Type B pancreatic cell (in vitro differentiated cells): ENCODE data around the gene MARK1. TPM values are rescaled to one million over a fixed set of nuclear protein-coding genes. Genes with fewer than 3 reads are reported as not detected.

Experiments used
- DNase-seq: peaks from one replicate; pipeline ENCODE4 v3.0.0; 2021; ENCODE audit warnings: mixed read lengths; ENCODE audit not compliant: unreplicated experiment; ENCODE audit errors: extremely low spot score
- H3K27ac Mint-ChIP-seq: 2 replicates; pipeline ENCODE4 v1.8.0; 2021; ENCODE audit warnings: mild to moderate bottlenecking, mixed read lengths
- H3K27me3 Mint-ChIP-seq: 2 replicates; pipeline ENCODE4 v1.8.0; 2021; ENCODE audit warnings: mixed read lengths
- H3K36me3 Mint-ChIP-seq: 2 replicates; pipeline ENCODE4 v1.8.0; 2021; ENCODE audit warnings: mixed read lengths
- H3K4me1 Mint-ChIP-seq: one replicate; pipeline ENCODE4 v1.8.0; 2021; ENCODE audit warnings: mixed read lengths; ENCODE audit not compliant: unreplicated experiment
- H3K4me3 Mint-ChIP-seq: 2 replicates; pipeline ENCODE4 v1.8.0; 2021; ENCODE audit warnings: mild to moderate bottlenecking, mixed read lengths
- H3K9me3 Mint-ChIP-seq: 2 replicates; pipeline ENCODE4 v1.8.0; 2021; ENCODE audit warnings: mixed read lengths
- CTCF ChIP-seq: fragments of 200-600 bp; sonication (generic); conservative IDR thresholded peaks from 2 replicates; pipeline ENCODE4 v1.5.0; 2021; ENCODE audit warnings: antibody characterized with exemption, mild to moderate bottlenecking
- total RNA-seq: library from RNA; stranded (reverse); gene quantifications from 2 replicates; pipeline ENCODE4 v1.2.1, GENCODE V29; 2021; ENCODE audit warnings: low replicate concordance

The MARK1 gene
- total RNA-seq, 1 donor from 2014 or later = 14.3 TPM

DNA sequence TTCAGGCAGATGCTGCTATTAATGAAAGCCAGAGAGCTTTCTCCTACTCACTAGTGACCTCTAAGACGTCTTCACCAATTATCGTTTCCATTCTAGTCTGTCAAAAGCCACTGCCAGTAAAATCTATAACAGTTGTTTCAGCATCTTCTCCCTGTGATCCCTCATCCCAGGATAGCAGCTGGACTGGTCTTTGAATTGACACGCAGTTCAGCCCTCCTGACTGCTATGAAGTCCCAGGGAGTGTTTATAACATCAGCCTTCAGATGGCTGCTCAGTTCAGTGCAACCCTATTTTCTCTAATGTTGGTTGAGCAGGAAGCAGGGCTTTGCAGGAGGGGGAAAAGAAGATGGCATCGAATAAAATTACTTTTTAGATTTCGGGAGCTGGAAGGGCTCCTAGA is 23.6 kb upstream of the MARK1 start:
- H3K36me3 Mint-ChIP-seq = no peaks in the 10 kb centered on the region
- H3K9me3 Mint-ChIP-seq = no peaks in the 10 kb centered on the region
- no peak overlapping the region for H3K27ac Mint-ChIP-seq
- peaks cover 4% of the 10 kb centered on the region for H3K4me1 Mint-ChIP-seq
- DNase-seq = no peak
- no peak overlapping the region for H3K4me3 Mint-ChIP-seq
- H3K27me3 Mint-ChIP-seq = no peaks in the 10 kb centered on the region
- no peak for TF ChIP-seq CTCF

GRCh38 chr1:220507085-220507484 is 20.9 kb upstream of the MARK1 start:
- Mint-ChIP-seq H3K4me3 (no peak overlapping the region), H3K36me3 (no peaks in the 10 kb centered on the region), H3K9me3 (peaks cover 4% of the 10 kb centered on the region), H3K27ac (no peak overlapping the region), H3K27me3 (no peaks in the 10 kb centered on the region), H3K4me1 (peaks cover 4% of the 10 kb centered on the region)
- no peak for DNase-seq
- no peak for TF ChIP-seq CTCF

GRCh38 chr1:220511179-220511578 is 16.8 kb upstream of the MARK1 start:
- Mint-ChIP-seq H3K9me3 (peaks cover 4% of the 10 kb centered on the region), H3K4me1 (peaks cover 6% of the 10 kb centered on the region), H3K27ac (peak overlapping the region; percentile 14), H3K36me3 (no peaks in the 10 kb centered on the region), H3K27me3 (no peaks in the 10 kb centered on the region), H3K4me3 (no peak overlapping the region)
- no peak for TF ChIP-seq CTCF
- no peak for DNase-seq

GRCh38 chr1:220511785-220512184 is 16.2 kb upstream of the MARK1 start:
- H3K36me3 Mint-ChIP-seq = no peaks in the 10 kb centered on the region
- no peak for DNase-seq
- peak; percentile 56 for TF ChIP-seq CTCF

DNA sequence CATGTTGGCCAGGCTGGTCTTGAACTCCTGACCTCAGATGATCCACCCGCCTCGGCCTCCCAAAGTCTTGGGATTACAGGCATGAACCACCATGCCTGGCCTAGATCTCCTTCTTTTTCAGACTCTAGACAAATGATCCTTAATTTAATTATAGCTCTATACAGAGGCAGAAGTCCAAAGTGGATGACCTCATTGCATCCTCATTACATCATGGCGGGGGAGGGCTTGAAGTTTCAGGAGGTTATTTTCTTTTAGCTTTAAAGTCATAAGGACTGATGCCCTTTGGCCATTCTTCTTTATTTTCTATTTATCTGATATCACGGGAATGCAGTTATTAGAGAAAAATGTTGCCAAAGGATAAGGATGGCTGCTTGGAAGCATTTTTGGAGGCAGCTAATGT is 14.1 kb upstream of the MARK1 start:
- H3K4me3 Mint-ChIP-seq = no peak overlapping the region
- no peak for TF ChIP-seq CTCF
- H3K27ac Mint-ChIP-seq = no peak overlapping the region
- H3K4me1 Mint-ChIP-seq = peaks cover 10% of the 10 kb centered on the region
- no peak for DNase-seq
- no peaks in the 10 kb centered on the region for H3K36me3 Mint-ChIP-seq
- peaks cover 10% of the 10 kb centered on the region for H3K9me3 Mint-ChIP-seq
- no peaks in the 10 kb centered on the region for H3K27me3 Mint-ChIP-seq

More at GRCh38 chr1:220511785-220512184, 16.2 kb upstream of the MARK1 start:
- Mint-ChIP-seq H3K9me3 (peaks cover 4% of the 10 kb centered on the region), H3K4me3 (no peak overlapping the region), H3K4me1 (peaks cover 10% of the 10 kb centered on the region), H3K27ac (no peak overlapping the region), H3K27me3 (no peaks in the 10 kb centered on the region)

- Mint-ChIP-seq H3K4me1 (peaks cover 10% of the 10 kb centered on the region), H3K27me3 (no peaks in the 10 kb centered on the region), H3K27ac (no peak overlapping the region), H3K4me3 (no peak overlapping the region), H3K9me3 (peaks cover 10% of the 10 kb centered on the region), H3K36me3 (no peaks in the 10 kb centered on the region)
- TF ChIP-seq CTCF = no peak
- no peak for DNase-seq
Measured at GRCh38 chr1:220514256-220514655, 13.7 kb upstream of the MARK1 start.
